NK-92 treated with Interleukin-12 subunit alpha and Interleukin-12 subunit beta, amount 100 ng/mL, for 24 hours (cell line): ENCODE data around the gene GCSAML.

Experiments used
- DNase-seq: peaks from one replicate; lab custom pipeline; 2025; lab: John Stamatoyannopoulos, UW

The GCSAML gene

GRCh38 chr1:247574236-247574635 lies 25.3 kb downstream of the GCSAML start:
- no peak for DNase-seq

- no peak for DNase-seq
Measured at GRCh38 chr1:247574664-247575063, 25.7 kb downstream of the GCSAML start.

GRCh38 chr1:247576514-247576913 lies 27.6 kb downstream of the GCSAML start:
- DNase-seq, result no peak

- no peak for DNase-seq
Measured at GRCh38 chr1:247578946-247579460, 30.1 kb downstream of the GCSAML start.

- no peak for DNase-seq
Measured at GRCh38 chr1:247588060-247588459, 39.1 kb downstream of the GCSAML start, which contains the start of gene OR2G2. OR2G2 (plus strand) TSS chr1:247588360; CDS start chr1:247588360, 0 bp downstream.

- DNase-seq, result no peak
Measured at GRCh38 chr1:247605286-247605685, 56.4 kb downstream of the GCSAML start, which contains the start of gene OR2G3. OR2G3 (plus strand) TSS chr1:247605586; CDS start chr1:247605586, 0 bp downstream.

GRCh38 chr1:247613405-247613804 lies 64.5 kb downstream of the GCSAML start:
- DNase-seq, result no peak

GRCh38 chr1:247614625-247615024 lies 65.7 kb downstream of the GCSAML start:
- DNase-seq, result no peak
